ENCODE measurements around the gene ITGB2.

DNA sequence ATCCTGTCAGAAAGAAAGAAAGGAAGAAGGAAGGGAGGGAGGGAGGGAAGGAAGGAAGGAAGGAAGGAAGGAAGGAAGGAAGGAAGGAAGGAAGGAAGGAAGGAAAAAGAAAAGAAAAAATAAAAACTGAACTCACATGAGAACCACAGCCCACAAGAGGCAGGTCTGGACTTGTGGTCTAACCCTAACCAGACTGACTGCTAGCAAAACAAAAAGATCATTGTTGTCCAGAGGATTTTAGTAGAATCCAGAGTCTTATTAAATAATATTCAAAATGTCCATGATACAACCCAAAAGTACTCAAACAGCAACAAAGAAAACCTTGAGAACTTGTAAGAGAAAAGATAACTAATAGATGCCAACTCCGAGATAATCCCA, 4.7 kb upstream of the ITGB2 start:
- no peak for TF ChIP-seq JUND (IDR thresholded peaks at IDR 0.05)
- no peak for TF ChIP-seq EZH2 (IDR thresholded peaks at IDR 0.05)
- TF ChIP-seq, protein P1, sequence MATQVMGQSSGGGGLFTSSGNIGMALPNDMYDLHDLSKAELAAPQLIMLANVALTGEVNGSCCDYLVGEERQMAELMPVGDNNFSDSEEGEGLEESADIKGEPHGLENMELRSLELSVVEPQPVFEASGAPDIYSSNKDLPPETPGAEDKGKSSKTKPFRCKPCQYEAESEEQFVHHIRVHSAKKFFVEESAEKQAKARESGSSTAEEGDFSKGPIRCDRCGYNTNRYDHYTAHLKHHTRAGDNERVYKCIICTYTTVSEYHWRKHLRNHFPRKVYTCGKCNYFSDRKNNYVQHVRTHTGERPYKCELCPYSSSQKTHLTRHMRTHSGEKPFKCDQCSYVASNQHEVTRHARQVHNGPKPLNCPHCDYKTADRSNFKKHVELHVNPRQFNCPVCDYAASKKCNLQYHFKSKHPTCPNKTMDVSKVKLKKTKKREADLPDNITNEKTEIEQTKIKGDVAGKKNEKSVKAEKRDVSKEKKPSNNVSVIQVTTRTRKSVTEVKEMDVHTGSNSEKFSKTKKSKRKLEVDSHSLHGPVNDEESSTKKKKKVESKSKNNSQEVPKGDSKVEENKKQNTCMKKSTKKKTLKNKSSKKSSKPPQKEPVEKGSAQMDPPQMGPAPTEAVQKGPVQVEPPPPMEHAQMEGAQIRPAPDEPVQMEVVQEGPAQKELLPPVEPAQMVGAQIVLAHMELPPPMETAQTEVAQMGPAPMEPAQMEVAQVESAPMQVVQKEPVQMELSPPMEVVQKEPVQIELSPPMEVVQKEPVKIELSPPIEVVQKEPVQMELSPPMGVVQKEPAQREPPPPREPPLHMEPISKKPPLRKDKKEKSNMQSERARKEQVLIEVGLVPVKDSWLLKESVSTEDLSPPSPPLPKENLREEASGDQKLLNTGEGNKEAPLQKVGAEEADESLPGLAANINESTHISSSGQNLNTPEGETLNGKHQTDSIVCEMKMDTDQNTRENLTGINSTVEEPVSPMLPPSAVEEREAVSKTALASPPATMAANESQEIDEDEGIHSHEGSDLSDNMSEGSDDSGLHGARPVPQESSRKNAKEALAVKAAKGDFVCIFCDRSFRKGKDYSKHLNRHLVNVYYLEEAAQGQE (IDR thresholded peaks at IDR 0.05; ENCODE audit: low read depth): no peak
- TF ChIP-seq, protein P2, sequence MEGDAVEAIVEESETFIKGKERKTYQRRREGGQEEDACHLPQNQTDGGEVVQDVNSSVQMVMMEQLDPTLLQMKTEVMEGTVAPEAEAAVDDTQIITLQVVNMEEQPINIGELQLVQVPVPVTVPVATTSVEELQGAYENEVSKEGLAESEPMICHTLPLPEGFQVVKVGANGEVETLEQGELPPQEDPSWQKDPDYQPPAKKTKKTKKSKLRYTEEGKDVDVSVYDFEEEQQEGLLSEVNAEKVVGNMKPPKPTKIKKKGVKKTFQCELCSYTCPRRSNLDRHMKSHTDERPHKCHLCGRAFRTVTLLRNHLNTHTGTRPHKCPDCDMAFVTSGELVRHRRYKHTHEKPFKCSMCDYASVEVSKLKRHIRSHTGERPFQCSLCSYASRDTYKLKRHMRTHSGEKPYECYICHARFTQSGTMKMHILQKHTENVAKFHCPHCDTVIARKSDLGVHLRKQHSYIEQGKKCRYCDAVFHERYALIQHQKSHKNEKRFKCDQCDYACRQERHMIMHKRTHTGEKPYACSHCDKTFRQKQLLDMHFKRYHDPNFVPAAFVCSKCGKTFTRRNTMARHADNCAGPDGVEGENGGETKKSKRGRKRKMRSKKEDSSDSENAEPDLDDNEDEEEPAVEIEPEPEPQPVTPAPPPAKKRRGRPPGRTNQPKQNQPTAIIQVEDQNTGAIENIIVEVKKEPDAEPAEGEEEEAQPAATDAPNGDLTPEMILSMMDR (IDR thresholded peaks at IDR 0.05 in 2 of 3, conservative IDR thresholded peaks at IDR 0.05 in 1 of 3; ENCODE audit: borderline replicate concordance in 1 of 3, insufficient read depth in 1 of 3, low read depth in 2 of 3, low read length in 2 of 3): no peak
- TF ChIP-seq, protein P3, sequence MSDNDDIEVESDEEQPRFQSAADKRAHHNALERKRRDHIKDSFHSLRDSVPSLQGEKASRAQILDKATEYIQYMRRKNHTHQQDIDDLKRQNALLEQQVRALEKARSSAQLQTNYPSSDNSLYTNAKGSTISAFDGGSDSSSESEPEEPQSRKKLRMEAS (IDR thresholded peaks at IDR 0.05): no peak
- no peak for TF ChIP-seq RAD21 (IDR thresholded peaks at IDR 0.05; ENCODE audit: low read depth)
- no peak for TF ChIP-seq ZNF274 (IDR thresholded peaks at IDR 0.05; ENCODE audit: low read depth, low read length)
- TF ChIP-seq SRF (IDR thresholded peaks at IDR 0.05; ENCODE audit: low read depth): no peak
- no peak for TF ChIP-seq CBX3 (IDR thresholded peaks at IDR 0.05; ENCODE audit: low read depth)
- TF ChIP-seq, protein P4, sequence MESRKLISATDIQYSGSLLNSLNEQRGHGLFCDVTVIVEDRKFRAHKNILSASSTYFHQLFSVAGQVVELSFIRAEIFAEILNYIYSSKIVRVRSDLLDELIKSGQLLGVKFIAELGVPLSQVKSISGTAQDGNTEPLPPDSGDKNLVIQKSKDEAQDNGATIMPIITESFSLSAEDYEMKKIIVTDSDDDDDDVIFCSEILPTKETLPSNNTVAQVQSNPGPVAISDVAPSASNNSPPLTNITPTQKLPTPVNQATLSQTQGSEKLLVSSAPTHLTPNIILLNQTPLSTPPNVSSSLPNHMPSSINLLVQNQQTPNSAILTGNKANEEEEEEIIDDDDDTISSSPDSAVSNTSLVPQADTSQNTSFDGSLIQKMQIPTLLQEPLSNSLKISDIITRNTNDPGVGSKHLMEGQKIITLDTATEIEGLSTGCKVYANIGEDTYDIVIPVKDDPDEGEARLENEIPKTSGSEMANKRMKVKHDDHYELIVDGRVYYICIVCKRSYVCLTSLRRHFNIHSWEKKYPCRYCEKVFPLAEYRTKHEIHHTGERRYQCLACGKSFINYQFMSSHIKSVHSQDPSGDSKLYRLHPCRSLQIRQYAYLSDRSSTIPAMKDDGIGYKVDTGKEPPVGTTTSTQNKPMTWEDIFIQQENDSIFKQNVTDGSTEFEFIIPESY (IDR thresholded peaks at IDR 0.05; ENCODE audit: extremely low read depth, insufficient replicate concordance, low read length): no peak
